ENCODE data around the gene EXD3. TPM values are rescaled to one million over a fixed set of nuclear protein-coding genes. Genes with fewer than 3 reads are reported as not detected.
"Not testable (repeated sequence)": the region's sequence is repeated elsewhere in the genome, so short reads cannot be mapped to it uniquely, and the experiment has no call there.

The EXD3 gene
- polyA plus RNA-seq, 4 donors: 8.4 to 26.9 (median 11.4) TPM

DNA sequence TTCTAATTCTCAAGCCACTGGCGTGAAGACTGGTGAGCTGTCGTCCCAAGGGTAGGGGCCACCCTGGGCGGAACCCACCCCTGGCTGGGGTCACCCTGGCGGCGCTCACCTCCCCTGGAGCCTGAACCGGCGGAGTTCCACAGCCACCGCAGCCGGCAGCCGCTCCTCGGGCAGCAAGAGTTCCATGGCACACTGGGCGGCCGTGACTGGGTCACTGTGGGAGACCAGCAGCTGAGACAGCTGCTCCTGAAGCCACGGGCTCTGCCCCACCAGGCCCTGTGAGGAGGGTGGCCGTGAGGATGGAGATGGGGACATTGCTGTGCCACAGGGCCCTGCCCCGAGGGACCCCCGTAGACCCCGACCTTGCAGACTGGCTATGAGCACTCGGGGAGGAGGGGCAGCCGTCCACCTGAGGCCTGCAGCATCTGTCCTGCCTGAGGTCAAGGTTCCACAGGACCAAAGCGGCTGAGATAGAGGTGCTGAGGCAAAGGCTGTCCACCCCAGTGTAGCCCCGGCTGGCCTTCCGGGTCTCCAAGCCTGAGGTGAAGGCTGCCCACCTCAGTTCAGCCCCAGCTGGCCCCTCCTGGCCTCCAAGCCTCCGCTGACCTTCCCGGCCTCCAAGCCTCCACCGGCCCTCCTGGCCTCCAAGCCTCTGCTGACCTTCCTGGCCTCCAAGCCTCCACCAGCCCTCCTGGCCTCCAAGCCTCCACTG lies 70.3 kb downstream of the EXD3 start:
- no peak for DNase-seq (ENCODE audit: low read depth in 4 of 4, low spot score in 3 of 4)

GRCh38 chr9:137351781-137352501 lies 71.0 kb downstream of the EXD3 start:
- no peak for DNase-seq (ENCODE audit: low read depth in 4 of 4, low spot score in 3 of 4)

DNA sequence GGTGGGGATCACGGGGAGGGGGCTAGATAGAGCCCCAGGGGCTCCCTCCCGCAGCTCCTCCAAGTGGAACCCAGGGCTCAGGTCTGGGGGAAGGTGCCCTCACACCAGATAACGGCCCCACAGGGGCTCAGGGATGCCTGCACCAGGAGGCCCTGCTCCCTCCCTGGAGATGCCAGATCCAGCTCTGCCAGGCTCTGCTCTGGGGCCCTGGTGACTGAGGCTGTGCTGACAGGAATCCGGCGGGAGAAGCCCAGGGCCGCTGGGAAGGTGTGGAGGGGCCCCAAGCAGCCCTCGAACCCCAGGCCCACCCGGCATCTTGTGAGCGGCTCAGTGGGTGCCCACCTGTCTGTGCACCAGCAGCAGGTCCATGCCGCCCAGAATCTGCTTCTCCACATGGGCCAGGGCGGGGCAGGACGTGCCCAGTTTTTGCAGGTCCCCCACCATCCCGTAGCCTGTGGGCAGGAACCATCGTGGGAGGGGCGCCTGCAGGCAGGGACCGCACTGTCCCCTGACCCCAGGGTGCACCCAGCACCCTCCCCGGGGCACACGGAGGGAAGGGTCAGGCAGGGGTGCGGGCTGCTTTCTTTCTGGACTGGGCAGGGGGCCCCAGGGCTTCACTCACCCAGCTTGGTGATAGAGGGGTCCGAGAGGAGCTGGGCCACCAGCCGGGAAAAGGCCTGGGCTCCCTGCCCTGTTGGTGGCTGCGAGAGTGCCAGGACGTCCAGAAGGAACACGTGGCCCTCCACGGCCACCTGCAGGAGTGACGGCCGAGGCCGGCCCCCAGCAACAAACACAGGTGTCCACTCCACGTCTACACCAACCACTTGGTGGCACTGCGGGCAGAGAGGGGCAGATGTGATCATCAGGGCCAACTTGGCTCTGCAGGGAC lies 72.0 kb downstream of the EXD3 start:
- DNase-seq (ENCODE audit: low read depth in 4 of 4, low spot score in 3 of 4): no peak

- DNase-seq (ENCODE audit: low read depth in 4 of 4, low spot score in 3 of 4): no peak
Measured at GRCh38 chr9:137349471-137350033, 73.4 kb downstream of the EXD3 start.

GRCh38 chr9:137348769-137349470 lies 74.0 kb downstream of the EXD3 start:
- DNase-seq (ENCODE audit: low read depth in 4 of 4, low spot score in 3 of 4): no peak

DNA sequence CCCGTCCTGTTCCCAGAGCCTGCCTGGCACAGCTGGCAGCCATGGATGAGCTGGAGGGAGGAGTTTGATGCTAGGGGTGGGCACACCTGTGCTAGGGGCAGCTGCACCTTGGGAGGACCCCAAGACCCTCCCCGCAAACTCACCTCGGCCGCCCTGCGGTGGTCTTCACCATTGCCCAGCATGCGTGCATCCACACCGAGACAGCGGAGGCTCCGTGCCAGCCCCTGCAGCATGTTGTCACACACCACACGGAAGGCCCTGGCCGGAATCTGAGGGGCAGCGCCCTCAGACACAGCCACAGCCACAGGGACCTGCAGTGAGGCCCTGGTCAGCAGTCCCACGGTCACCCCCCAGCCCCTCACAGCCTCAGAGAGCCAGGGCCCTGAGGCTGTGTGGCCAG lies 75.0 kb downstream of the EXD3 start:
- DNase-seq (ENCODE audit: low read depth in 4 of 4, low spot score in 3 of 4): no peak

- DNase-seq (ENCODE audit: low read depth in 4 of 4, low spot score in 3 of 4): no peak
Measured at GRCh38 chr9:137342482-137342881, 80.5 kb downstream of the EXD3 start.

DNA sequence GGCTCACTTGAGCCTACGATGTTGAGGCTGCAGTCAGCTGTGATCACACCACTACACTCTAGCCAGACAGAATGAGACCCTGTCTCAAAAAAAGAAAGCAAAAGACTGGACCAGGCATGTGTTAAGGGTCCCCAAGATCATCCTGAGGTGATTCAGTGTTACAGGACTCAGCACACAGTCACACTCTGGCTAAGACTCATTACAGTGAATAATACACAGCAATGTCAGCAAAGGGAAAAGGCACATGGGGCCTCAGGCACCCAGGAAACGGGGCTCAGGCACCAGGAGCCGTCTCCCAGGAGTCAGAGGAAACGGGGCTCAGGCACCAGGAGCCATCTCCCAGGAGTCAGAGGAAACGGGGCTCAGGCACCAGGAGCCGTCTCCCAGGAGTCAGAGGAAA lies 81.7 kb downstream of the EXD3 start:
- no peak for DNase-seq (ENCODE audit: low read depth in 4 of 4, low spot score in 3 of 4)

DNA sequence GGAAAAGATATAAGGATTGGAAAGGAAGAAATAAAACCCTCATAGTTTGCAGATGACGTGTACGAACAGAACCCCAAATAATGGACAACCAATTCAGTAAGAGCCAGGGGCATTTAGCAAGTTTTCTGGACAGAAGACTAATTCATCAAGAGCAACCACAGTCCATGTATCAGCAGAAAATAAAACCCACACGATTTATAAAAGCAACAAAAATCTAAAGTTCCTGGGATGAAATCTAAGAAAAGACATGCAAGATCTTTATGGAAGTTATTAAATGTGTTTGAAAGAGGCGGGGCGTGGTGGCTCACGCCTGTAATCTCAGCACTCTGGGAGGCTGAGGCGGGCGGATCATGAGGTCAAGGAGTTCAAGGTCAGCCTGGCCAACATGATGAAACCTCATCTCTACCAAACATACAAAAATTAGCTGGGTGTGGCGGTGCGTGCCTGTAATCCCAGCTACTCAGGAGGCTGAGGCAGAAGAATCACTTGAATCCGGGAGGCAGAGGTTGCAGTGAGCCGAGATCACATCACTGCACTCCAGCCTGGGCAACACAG lies 83.0 kb downstream of the EXD3 start:
- not testable (repeated sequence) for DNase-seq (ENCODE audit: low read depth in 4 of 4, low spot score in 3 of 4)

GRCh38 chr9:137339045-137339907 lies 83.7 kb downstream of the EXD3 start:
- no peak for DNase-seq (ENCODE audit: low read depth in 4 of 4, low spot score in 3 of 4)

- no peak for DNase-seq (ENCODE audit: low read depth in 4 of 4, low spot score in 3 of 4)
Measured at GRCh38 chr9:137336735-137337134, 86.2 kb downstream of the EXD3 start.

- no peak for DNase-seq (ENCODE audit: low read depth in 4 of 4, low spot score in 3 of 4)
Measured at GRCh38 chr9:137333016-137333671, 89.8 kb downstream of the EXD3 start.

DNA sequence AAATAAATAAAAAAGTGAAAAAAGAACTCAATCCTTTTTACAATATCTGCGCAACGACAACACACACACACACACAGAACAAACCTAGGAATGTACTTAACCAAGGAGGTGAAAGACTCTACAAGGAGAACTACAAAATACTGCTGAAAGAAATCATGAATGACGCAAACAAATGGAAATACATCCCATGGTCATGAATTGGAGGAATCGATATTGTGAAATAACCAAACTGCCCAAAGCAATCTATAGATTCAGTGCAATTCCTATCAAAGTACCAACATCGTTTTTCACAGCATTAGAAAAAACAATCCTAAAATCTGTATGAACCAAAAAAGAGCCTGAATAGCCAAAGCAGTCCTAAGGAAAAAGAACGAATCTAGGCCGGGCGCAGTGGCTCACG lies 91.0 kb downstream of the EXD3 start:
- DNase-seq (ENCODE audit: low read depth in 4 of 4, low spot score in 3 of 4): no peak

DNA sequence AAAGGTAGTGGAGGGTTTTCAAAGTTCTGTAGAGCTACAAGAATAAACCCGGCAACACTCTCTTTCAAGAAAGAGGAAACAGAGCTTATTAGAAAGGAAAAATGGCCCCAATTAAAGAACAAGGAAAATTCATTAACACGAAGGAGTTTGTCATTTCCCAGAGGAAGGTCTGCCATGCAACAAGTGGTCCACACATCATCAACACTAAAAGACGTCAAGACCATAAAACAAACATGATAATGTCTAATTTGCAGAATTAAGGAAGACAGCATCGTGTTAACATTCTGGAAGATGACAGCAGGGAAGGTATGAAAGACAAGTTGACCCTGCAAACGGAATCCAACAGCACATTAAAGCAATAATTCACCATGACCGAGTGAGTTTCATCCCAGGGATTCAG lies 92.3 kb downstream of the EXD3 start:
- DNase-seq (ENCODE audit: low read depth in 4 of 4, low spot score in 3 of 4): no peak

DNA sequence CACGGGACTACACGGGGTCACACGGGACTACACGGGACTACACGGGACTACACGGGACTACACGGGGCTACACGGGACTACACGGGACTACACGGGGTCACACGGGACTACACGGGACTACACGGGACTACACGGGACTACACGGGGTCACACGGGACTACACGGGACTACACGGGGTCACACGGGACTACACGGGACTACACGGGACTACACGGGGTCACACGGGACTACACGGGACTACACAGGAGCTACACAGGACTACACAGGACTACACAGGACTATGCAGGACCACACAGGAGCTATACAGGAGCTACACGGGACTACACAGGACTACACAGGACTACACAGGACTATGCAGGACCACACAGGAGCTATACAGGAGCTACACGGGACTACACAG lies 93.4 kb downstream of the EXD3 start:
- not testable (repeated sequence) for DNase-seq (ENCODE audit: low read depth in 4 of 4, low spot score in 3 of 4)

- DNase-seq (ENCODE audit: low read depth in 4 of 4, low spot score in 3 of 4): not testable (repeated sequence)
Measured at GRCh38 chr9:137327641-137328550, 95.1 kb downstream of the EXD3 start.

GRCh38 chr9:137326445-137327065 lies 96.4 kb downstream of the EXD3 start:
- no peak for DNase-seq (ENCODE audit: low read depth in 4 of 4, low spot score in 3 of 4)

Data from left renal pelvis (tissue), 4 donors.